ENCODE data around the gene PDLIM7. TPM values are rescaled to one million over a fixed set of nuclear protein-coding genes. Genes with fewer than 3 reads are reported as not detected.
A peak's percentile ranks its signal among the peaks of the same experiment; 100 is the strongest.

The PDLIM7 gene
- total RNA-seq, 2 experiments from 2014 or later: 55.1 to 56.6 TPM

DNA sequence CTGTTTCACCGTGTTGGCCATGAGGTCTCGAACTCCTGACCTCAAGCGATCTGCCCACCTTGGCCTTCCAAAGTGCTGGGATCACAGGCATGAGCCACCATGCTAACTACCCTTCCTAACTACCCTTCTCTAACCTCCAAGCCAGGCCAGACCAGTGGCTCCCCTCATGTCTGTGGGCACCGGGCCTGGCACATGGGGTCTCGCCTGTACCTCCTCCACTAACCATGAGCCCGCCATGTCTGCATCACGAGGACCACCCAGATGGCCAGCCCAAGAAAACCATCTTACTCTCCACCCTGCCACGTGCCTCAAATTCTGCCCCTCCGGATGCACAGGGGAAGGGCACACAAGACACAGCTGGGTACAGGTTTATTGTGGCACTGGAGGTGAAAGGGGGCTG lies 14.4 kb downstream of the PDLIM7 start:
- Mint-ChIP-seq H3K27ac (no peak overlapping the region), H3K4me1 (peaks cover 20% of the 10 kb centered on the region), H3K36me3 (ENCODE audit: low read depth) (peaks cover 24% of the 10 kb centered on the region), H3K9me3 (no peaks in the 10 kb centered on the region), H3K4me3 (no peak overlapping the region), H3K27me3 (no peaks in the 10 kb centered on the region)
- CTCF ChIA-PET: interaction anchor here (1.5 kb wide), 1 partner anchor 26 kb away, joined by 3 read pairs; no protein-coding TSS in a partner anchor
- POLR2A ChIA-PET: no interaction called here
- DNase-seq: no peak

DNA sequence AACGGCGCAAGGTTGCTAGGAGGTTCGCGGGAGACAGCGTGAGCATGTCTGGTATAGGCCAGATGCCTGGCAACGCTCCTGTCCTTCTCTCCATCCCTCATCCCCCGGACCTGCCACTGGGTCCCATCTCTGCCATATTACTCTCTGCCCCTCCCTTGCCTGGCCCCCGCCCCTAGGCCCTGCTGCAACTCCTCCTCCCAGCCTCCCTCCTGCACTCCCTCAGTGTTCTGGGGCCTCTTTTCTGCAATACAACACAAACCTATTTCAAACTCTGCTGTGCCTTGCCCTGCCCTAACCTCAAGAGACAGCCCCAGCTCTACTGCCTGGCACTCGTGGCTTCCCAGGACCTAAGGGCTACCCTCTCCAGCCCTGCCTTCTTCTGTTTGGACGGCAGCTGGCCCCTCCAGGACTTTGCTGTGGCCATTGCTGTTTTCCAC lies 15.0 kb downstream of the PDLIM7 start:
- H3K9me3 Mint-ChIP-seq: no peaks in the 10 kb centered on the region
- no peak overlapping the region for H3K4me3 Mint-ChIP-seq
- POLR2A ChIA-PET: no interaction called here
- H3K27ac Mint-ChIP-seq: no peak overlapping the region
- H3K4me1 Mint-ChIP-seq: peaks cover 20% of the 10 kb centered on the region
- CTCF ChIA-PET: interaction anchor here (0.7 to 1.5 kb wide), 3 partner anchors 14 to 249 kb away, joined by 3 read pairs; no protein-coding TSS in a partner anchor
- no peaks in the 10 kb centered on the region for H3K27me3 Mint-ChIP-seq
- DNase-seq: no peak
- H3K36me3 Mint-ChIP-seq (ENCODE audit: low read depth): peaks cover 20% of the 10 kb centered on the region

DNA sequence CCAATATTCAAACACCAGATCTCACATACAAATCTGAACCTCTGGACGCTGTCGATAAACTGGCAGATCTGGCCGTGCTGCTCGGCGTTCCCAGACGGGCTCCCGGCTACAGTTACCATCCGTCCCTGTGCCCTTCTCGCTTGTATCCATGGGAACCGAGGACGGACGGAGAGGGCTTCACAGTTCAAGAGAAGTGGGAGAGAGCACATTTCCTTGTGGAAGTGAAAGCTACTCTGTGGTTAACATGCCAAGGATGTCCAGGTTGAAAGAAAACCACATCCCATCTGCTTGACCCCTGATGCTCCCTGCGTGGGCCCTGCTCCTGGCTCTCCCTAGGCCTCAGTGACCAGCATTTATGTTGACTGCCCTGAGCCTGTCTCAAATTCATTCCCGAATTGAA lies 17.6 kb downstream of the PDLIM7 start:
- no peaks in the 10 kb centered on the region for H3K9me3 Mint-ChIP-seq
- ChIA-PET CTCF (interaction anchor here (1.1 to 1.4 kb wide), 2 partner anchors 76 to 170 kb away, joined by 3 read pairs; no protein-coding TSS in a partner anchor), POLR2A (no interaction called here)
- no peak for DNase-seq
- H3K4me1 Mint-ChIP-seq: peaks cover 30% of the 10 kb centered on the region
- H3K4me3 Mint-ChIP-seq: no peak overlapping the region
- H3K27ac Mint-ChIP-seq: peak overlapping the region; percentile 42
- H3K27me3 Mint-ChIP-seq: peaks cover 9% of the 10 kb centered on the region
- H3K36me3 Mint-ChIP-seq (ENCODE audit: low read depth): peaks cover 9% of the 10 kb centered on the region

DNA sequence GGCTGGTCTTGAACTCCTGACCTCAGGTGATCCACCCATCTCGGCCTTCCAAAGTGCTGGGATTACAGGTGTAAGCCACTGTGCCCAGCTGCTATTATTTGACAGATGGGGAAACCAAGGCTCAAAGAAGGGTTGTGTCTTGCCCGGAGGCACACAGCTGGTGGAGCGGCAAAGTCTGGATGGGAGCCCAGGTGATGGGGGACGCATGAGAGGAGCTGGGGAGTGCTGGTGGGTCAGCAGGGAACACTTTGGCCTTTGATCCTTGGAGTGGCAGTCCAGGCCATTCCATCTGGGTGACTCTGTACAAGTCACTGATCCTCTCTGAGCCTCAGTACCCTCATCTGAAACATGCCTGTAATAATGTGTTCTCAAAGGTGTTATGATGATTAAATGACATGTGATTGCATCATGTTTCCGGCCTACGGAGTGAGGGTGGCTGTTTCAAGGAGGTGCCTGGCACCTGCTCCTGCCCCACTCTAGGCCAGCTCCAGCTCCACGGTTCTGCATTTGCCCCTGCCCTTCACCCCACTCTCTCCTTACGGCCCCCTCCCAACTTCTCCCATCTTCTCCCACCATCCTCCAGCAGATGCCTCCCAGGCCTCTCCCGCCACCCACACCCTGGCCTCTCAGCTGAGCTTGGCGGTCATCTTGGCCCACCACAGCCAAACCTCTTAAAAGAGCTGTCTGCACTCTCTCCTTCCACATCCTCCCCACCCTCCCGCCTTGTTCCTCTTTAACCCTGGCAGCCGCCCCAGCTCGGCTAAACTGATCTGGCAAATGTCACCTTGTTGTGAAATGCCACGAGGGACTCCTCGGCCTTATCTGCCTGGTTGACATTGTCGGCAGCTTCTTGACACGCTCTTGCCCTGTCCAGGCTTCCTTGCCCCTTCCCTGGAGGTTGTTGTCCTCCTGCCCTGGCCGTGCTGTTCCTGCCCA lies 18.4 kb downstream of the PDLIM7 start:
- Mint-ChIP-seq H3K4me1 (peaks cover 34% of the 10 kb centered on the region), H3K27me3 (peaks cover 17% of the 10 kb centered on the region), H3K9me3 (no peaks in the 10 kb centered on the region), H3K27ac (peak overlapping the region; percentile 82), H3K4me3 (no peak overlapping the region), H3K36me3 (ENCODE audit: low read depth) (peaks cover 6% of the 10 kb centered on the region)
- POLR2A ChIA-PET: interaction anchor here (1.4 kb wide), 1 partner anchor 18 kb away, joined by 5 read pairs; the partner anchor contains the start of gene PDLIM7
- DNase-seq: peak; percentile 39
- CTCF ChIA-PET: interaction anchor here (0.9 to 2.5 kb wide), 6 partner anchors 14 to 169 kb away, joined by 3 to 9 read pairs (median 4); no protein-coding TSS in a partner anchor

DNA sequence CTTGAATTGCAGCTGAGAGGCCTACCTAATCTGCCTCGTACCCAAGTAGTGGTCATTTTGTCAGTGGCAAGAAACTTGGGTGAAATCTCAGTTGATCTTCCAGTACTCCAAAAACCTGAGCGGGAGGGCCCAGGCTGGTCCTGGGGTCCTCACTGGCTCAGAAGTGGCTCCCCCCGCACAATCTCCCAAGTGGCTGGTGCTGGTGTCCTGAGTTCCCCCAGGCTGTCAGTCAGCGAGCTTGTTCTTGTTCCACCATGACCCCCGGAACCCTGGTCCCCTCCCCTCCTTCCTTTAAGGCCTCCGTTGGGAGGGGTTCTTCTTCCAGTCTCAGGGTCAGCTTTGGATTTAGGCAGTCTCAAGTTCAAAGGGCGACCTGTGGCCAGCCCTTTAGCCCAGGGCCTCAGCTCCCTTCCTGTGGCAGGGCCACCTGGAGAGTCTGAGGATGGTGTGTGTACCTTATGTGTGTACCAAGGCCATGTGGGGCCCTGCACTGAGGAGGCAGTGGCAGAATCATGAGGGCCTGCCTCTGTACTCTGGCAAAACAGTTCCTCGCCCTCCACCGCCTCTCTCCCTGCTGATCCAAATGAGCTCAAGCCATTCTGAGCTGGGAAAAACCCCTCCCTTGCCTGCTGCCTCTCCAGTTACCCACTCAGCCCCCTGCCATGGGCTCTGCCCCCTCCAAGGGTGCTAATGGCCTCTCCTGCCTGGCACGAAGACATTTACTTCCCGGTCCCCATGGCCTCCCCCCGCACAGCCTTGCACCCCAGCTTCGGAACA lies 19.5 kb downstream of the PDLIM7 start:
- no peaks in the 10 kb centered on the region for H3K9me3 Mint-ChIP-seq
- peaks cover 19% of the 10 kb centered on the region for H3K27me3 Mint-ChIP-seq
- peaks cover 36% of the 10 kb centered on the region for H3K4me1 Mint-ChIP-seq
- no peak for DNase-seq
- peaks cover 4% of the 10 kb centered on the region for H3K36me3 Mint-ChIP-seq (ENCODE audit: low read depth)
- ChIA-PET CTCF (interaction anchor here (0.9 to 2.5 kb wide), 5 partner anchors 15 to 87 kb away, joined by 3 to 9 read pairs (median 4); no protein-coding TSS in a partner anchor), POLR2A (interaction anchor here (0.8 to 1.4 kb wide), 2 partner anchors 18 to 19 kb away, joined by 3 to 5 read pairs; partner anchors contain the start of gene PDLIM7)
- no peak overlapping the region for H3K4me3 Mint-ChIP-seq
- H3K27ac Mint-ChIP-seq: no peak overlapping the region

DNA sequence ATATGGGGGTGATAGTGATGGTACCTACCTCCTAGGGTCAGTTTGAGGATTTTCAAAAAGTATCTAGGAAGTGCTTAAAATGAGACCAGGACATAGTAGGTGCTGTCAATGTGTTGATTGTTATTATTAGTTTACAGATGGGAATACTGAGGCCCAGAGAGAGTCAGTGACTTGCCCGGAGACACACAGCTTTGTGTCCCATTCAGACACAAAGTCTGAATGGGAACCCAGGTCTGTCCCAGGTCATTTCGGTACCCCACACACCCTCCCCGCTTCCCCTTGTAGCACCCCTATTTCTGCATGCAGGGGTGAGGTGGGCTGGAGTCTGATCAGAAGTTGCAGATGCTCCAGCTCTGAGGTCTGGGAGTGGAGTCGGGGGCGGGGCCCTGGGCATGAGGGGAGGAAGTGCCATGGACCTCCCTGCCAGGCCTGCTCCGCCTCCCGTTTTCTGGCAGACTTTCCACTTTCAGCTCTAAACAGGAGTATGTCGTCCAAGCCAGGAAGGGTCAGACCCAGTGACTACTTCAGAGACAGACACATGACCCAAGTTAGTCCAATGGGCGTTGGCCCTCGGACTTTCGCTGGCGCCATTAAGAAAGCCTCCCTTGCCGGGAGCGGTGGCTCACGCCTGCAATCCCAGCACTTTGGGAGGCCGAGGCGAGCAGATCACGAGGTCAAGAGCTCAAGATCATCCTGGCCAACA lies 20.7 kb downstream of the PDLIM7 start:
- peaks cover 41% of the 10 kb centered on the region for H3K4me1 Mint-ChIP-seq
- no peak overlapping the region for H3K4me3 Mint-ChIP-seq
- H3K27ac Mint-ChIP-seq: no peak overlapping the region

DNA sequence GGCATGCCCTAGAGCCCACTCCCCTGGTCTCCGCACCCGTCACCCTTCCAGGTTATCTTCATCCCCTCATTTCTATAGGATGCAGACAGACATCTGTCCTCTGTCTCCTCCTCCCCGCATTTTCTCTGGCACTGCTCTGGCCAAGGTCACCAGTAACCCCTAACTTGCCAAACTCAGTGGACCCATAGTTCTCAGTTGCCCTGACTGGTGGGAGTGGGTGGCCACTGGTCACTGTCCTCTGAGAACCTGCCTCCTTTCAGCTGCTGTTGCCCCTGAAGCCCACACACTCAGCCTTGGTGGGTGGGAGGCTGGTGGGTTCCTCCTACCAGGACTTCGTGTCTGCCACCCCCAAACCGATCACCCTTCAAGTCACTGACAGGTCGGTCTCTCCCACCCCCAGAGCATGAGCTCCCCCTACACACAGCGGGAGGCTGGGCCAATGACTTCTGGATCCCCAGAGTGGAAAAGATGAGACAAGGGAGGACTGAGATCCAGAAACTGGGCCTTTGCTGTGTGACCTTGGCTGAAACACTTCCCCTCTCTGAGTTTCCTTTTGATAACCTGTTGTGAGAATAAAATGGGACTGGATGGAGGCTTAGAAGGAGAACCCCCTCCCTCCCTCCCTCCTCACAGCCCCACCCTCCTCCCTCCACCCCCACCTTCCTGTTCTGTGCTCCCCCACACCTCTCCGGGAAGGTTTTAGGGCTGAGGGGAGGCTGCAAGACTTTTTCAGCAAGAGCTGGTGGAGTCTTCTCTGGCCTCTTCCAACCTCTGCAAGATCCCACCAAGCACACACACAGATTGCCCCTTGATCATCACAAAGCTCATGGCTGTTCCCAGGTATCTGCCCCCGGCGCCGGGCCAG lies 21.6 kb downstream of the PDLIM7 start:
- H3K4me1 Mint-ChIP-seq: peaks cover 47% of the 10 kb centered on the region
- peaks cover 23% of the 10 kb centered on the region for H3K27me3 Mint-ChIP-seq
- POLR2A ChIA-PET: interaction anchor here (0.8 to 1.1 kb wide), 2 partner anchors 30 to 39 kb away, joined by 3 read pairs; no protein-coding TSS in a partner anchor
- H3K9me3 Mint-ChIP-seq: no peaks in the 10 kb centered on the region
- H3K4me3 Mint-ChIP-seq: no peak overlapping the region
- no peak overlapping the region for H3K27ac Mint-ChIP-seq
- DNase-seq: no peak
- CTCF ChIA-PET: interaction anchor here (0.6 to 1.3 kb wide), 3 partner anchors 20 to 81 kb away, joined by 3 to 5 read pairs (median 3); no protein-coding TSS in a partner anchor
- peaks cover 4% of the 10 kb centered on the region for H3K36me3 Mint-ChIP-seq (ENCODE audit: low read depth)

More for the DNA sequence above, 20.7 kb downstream of the PDLIM7 start:
- H3K9me3 Mint-ChIP-seq: no peaks in the 10 kb centered on the region
- peaks cover 23% of the 10 kb centered on the region for H3K27me3 Mint-ChIP-seq
- peaks cover 4% of the 10 kb centered on the region for H3K36me3 Mint-ChIP-seq (ENCODE audit: low read depth)
- ChIA-PET CTCF (interaction anchor here (1.3 to 2.5 kb wide), 2 partner anchors 16 to 21 kb away, joined by 5 to 9 read pairs; no protein-coding TSS in a partner anchor), POLR2A (interaction anchor here (0.8 to 1.1 kb wide), 2 partner anchors 31 to 38 kb away, joined by 3 read pairs; no protein-coding TSS in a partner anchor)
- DNase-seq: no peak

DNA sequence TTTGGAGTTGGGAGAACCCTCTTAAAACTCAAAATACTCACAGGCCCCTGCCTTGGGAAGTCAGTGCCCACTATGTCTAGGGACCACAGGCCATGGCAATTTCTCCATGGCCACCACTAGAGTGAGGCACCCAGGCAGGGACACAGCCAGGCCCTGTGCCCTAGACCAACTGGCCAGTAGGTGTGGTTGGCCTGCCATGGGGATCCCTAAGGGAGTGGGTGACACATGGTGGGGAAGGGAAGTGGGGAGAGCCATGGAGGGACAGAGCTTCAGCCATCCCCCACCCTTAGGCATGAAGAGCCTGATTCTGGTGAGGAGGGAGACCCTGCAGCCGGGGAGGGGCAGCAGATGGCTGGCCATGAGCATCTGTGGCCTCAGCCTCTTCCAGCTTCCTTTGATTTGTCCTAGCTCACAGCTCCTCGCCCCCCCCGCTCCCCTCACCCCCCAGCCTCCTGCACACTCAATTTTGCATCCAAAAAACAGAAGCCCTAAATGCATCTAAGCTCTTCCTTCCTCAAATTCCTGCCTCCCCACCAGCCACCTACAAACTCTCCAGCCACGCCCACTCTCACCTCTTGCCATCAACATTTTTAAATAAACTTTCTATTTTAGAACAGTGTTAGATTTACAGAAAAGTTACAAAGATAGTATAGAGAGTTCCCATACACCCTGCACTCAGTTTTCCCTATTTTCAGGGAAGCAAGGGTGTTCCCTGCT lies 22.4 kb downstream of the PDLIM7 start:
- ChIA-PET CTCF (interaction anchor here (0.7 kb wide), 1 partner anchor 21 kb away, joined by 3 read pairs; no protein-coding TSS in a partner anchor), POLR2A (interaction anchor here (0.8 to 1.7 kb wide), 2 partner anchors 18 to 22 kb away, joined by 3 to 4 read pairs; no protein-coding TSS in a partner anchor)
- no peaks in the 10 kb centered on the region for H3K9me3 Mint-ChIP-seq
- H3K27ac Mint-ChIP-seq: no peak overlapping the region
- H3K36me3 Mint-ChIP-seq (ENCODE audit: low read depth): peaks cover 4% of the 10 kb centered on the region
- peaks cover 25% of the 10 kb centered on the region for H3K27me3 Mint-ChIP-seq
- peak overlapping the region; percentile 32 for H3K4me3 Mint-ChIP-seq
- peaks cover 49% of the 10 kb centered on the region for H3K4me1 Mint-ChIP-seq
- DNase-seq: no peak

DNA sequence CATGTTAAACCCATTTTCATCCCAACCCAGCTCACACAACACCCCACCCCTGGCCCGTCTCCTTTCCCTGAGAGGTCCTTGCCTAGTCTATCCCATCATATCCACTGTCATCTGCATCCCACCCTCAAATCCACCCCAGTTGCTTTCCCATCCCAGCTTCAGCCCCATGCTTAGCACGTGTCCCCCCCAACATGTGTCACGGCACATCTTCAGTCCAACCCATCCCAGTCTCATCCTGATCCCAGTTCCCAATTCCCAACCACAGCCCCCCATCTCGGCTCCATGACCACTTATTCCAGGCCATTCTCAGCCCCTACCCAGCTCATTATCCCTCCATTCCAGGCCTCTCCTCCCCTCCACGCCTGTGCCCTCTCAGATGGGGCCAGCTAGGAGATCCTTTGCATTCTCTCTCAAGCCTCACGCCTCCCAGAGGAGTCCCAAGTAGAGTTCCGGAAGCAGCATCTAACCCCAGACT lies 23.4 kb downstream of the PDLIM7 start:
- POLR2A ChIA-PET: interaction anchor here (0.8 to 1.7 kb wide), 2 partner anchors 19 to 22 kb away, joined by 3 to 4 read pairs; no protein-coding TSS in a partner anchor
- H3K4me1 Mint-ChIP-seq: peaks cover 39% of the 10 kb centered on the region
- CTCF ChIA-PET: no interaction called here

DNA sequence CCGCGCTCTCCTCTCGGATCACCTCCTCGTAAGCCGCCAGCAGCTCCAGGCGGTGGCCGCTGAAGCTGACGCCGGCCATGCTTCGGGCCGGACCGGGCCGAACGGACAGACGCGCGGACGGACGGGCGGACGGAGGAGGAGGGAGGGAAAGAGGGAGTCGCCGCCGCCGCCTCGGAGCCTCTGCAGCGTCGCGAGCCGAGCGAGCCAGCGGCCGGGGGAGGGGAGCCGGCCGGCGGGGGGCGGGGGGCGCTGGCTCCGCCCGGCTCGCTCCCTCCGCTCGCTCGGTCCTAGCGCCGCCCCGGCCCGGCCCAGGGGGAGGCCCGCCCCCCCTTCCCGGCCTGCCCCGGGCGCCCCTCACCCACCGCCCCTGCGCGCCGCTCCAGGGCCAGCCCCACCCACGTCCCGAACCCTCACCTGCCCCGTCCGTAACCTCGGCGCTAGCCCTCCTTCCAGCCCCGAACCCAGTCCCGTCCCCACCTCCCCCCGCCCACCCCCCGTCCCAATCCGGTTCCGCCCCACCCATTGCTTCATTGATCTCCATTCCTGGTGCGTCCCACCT lies 23.9 kb downstream of the PDLIM7 start, which contains the start of gene DBN1:
Gene DBN1, minus strand, starts transcription at position 192 of the 559 bp plus-strand sequence. Its CDS starts 113 bp downstream, at position 79.
- Mint-ChIP-seq H3K36me3 (ENCODE audit: low read depth) (no peaks in the 10 kb centered on the region), H3K9me3 (no peaks in the 10 kb centered on the region), H3K27me3 (peaks cover 25% of the 10 kb centered on the region), H3K4me1 (peaks cover 34% of the 10 kb centered on the region), H3K27ac (no peak within 1 kb of the TSS), H3K4me3 (peak within 1 kb of the TSS; percentile 68)
- ChIA-PET POLR2A (interaction anchor here (1.4 to 1.7 kb wide), 3 partner anchors 16 to 47 kb away, joined by 3 to 5 read pairs (median 4); partner anchors contain the start of gene GRK6), CTCF (interaction anchor here (1.3 to 1.7 kb wide), 2 partner anchors 16 to 163 kb away, joined by 4 to 5 read pairs; no protein-coding TSS in a partner anchor)
- DNase-seq: no peak

More for the DNA sequence above, 23.4 kb downstream of the PDLIM7 start:
- no peak for DNase-seq
- Mint-ChIP-seq H3K27me3 (peaks cover 25% of the 10 kb centered on the region), H3K4me3 (peak overlapping the region; percentile 68), H3K9me3 (no peaks in the 10 kb centered on the region), H3K27ac (no peak overlapping the region), H3K36me3 (ENCODE audit: low read depth) (no peaks in the 10 kb centered on the region)
